Activated effector memory CD4-positive, alpha-beta T cell treated with anti-CD3 and anti-CD28 coated beads, Interleukin-2, amount 50 U/mL, for 16 hours (primary cell): ENCODE measurements around the gene MTURN.
"Not testable (repeated sequence)": the region's sequence is repeated elsewhere in the genome, so short reads cannot be mapped to it uniquely, and the experiment has no call there.

Experiments used
- DNase-seq: peaks from one replicate; pipeline ENCODE4 v3.0.0-alpha.2; 2020

Gene MTURN

GRCh38 chr7:30134611-30135300, at the start of gene MTURN:
Gene MTURN (plus strand): TSS chr7:30134986. CDS start chr7:30135137, 151 bp downstream.
- DNase-seq = peak; percentile 95

GRCh38 chr7:30086529-30086928, 48.3 kb upstream of the MTURN start:
- DNase-seq = no peak

- DNase-seq = no peak
Observed at GRCh38 chr7:30087371-30087770, 47.4 kb upstream of the MTURN start.

GRCh38 chr7:30088362-30088761, 46.4 kb upstream of the MTURN start:
- no peak for DNase-seq

GRCh38 chr7:30090111-30090510, 44.7 kb upstream of the MTURN start:
- no peak for DNase-seq

- no peak for DNase-seq
Observed at GRCh38 chr7:30091491-30091912, 43.3 kb upstream of the MTURN start.

- DNase-seq = no peak
Observed at GRCh38 chr7:30091987-30092386, 42.8 kb upstream of the MTURN start.

GRCh38 chr7:30093420-30093952, 41.3 kb upstream of the MTURN start:
- no peak for DNase-seq

- not testable (repeated sequence) for DNase-seq
Observed at GRCh38 chr7:30098599-30098998, 36.2 kb upstream of the MTURN start.

- no peak for DNase-seq
Observed at GRCh38 chr7:30102281-30102680, 32.5 kb upstream of the MTURN start.

GRCh38 chr7:30104157-30104556, 30.6 kb upstream of the MTURN start:
- no peak for DNase-seq

- DNase-seq = no peak
Observed at GRCh38 chr7:30112103-30112713, 22.6 kb upstream of the MTURN start.

- DNase-seq = no peak
Observed at GRCh38 chr7:30113144-30113543, 21.6 kb upstream of the MTURN start.

- no peak for DNase-seq
Observed at GRCh38 chr7:30114536-30115238, 20.1 kb upstream of the MTURN start.

- no peak for DNase-seq
Observed at GRCh38 chr7:30115709-30116297, 19.0 kb upstream of the MTURN start.

- no peak for DNase-seq
Observed at GRCh38 chr7:30116771-30117170, 18.0 kb upstream of the MTURN start.

- DNase-seq = no peak
Observed at GRCh38 chr7:30117896-30118295, 16.9 kb upstream of the MTURN start.

- no peak for DNase-seq
Observed at GRCh38 chr7:30119890-30120577, 14.8 kb upstream of the MTURN start.

- no peak for DNase-seq
Observed at GRCh38 chr7:30133736-30134610, 813 bp upstream of the MTURN start.

GRCh38 chr7:30135301-30136116, 723 bp downstream of the MTURN start:
- DNase-seq = peak; percentile 81
